ENCODE results near the gene BARX1.
"Not testable (repeated sequence)": the region's sequence is repeated elsewhere in the genome, so short reads cannot be mapped to it uniquely, and the experiment has no call there.

Gene BARX1

GRCh38 chr9:93965830-93966577 lies 10.8 kb upstream of the BARX1 start:
- DNase-seq (ENCODE audit: low read depth, low spot score): no peak

- no peak for DNase-seq (ENCODE audit: low read depth, low spot score)
These were observed 9.5 kb upstream of the BARX1 start for GRCh38 chr9:93964685-93965084.

- DNase-seq (ENCODE audit: low read depth, low spot score): no peak
These were observed 8.8 kb upstream of the BARX1 start for GRCh38 chr9:93963969-93964368.

- DNase-seq (ENCODE audit: low read depth, low spot score): not testable (repeated sequence)
These were observed 8.3 kb upstream of the BARX1 start for GRCh38 chr9:93963489-93963888.

GRCh38 chr9:93962561-93963440 lies 7.6 kb upstream of the BARX1 start:
- DNase-seq (ENCODE audit: low read depth, low spot score): peak; percentile 70

GRCh38 chr9:93962017-93962416 lies 6.9 kb upstream of the BARX1 start:
- DNase-seq (ENCODE audit: low read depth, low spot score): no peak

- no peak for DNase-seq (ENCODE audit: low read depth, low spot score)
These were observed 6.1 kb upstream of the BARX1 start for GRCh38 chr9:93960971-93961841.

GRCh38 chr9:93960221-93960970 lies 5.2 kb upstream of the BARX1 start:
- no peak for DNase-seq (ENCODE audit: low read depth, low spot score)

- DNase-seq (ENCODE audit: low read depth, low spot score): no peak
These were observed 4.6 kb upstream of the BARX1 start for GRCh38 chr9:93959739-93960154.

GRCh38 chr9:93958819-93959682 lies 3.9 kb upstream of the BARX1 start:
- DNase-seq (ENCODE audit: low read depth, low spot score): no peak

- DNase-seq (ENCODE audit: low read depth, low spot score): no peak
These were observed 3.1 kb upstream of the BARX1 start for GRCh38 chr9:93958121-93958818.

- no peak for DNase-seq (ENCODE audit: low read depth, low spot score)
These were observed 1.0 kb upstream of the BARX1 start for GRCh38 chr9:93955981-93956784.

GRCh38 chr9:93954434-93955061 lies 607 bp downstream of the BARX1 start:
- DNase-seq (ENCODE audit: low read depth, low spot score): no peak

- DNase-seq (ENCODE audit: low read depth, low spot score): no peak
These were observed 1.4 kb downstream of the BARX1 start for GRCh38 chr9:93953496-93954433.

GRCh38 chr9:93952784-93953495 lies 2.2 kb downstream of the BARX1 start:
- DNase-seq (ENCODE audit: low read depth, low spot score): no peak

GRCh38 chr9:93952119-93952783 lies 2.9 kb downstream of the BARX1 start:
- no peak for DNase-seq (ENCODE audit: low read depth, low spot score)
